B cell (primary cell): Measurements from ENCODE around the gene RASD1. TPM values are rescaled to one million over a fixed set of nuclear protein-coding genes. Genes with fewer than 3 reads are reported as not detected.

Experiments
- ATAC-seq: fragments of 200-7000 bp; cut with Tn5 transposase; one replicate; pipeline ENCODE4 v1.10.0; 2021; ENCODE audit warnings: low read depth, mild to moderate bottlenecking, moderate number of reproducible peaks, moderate library complexity
- CTCF ChIA-PET: fragments of 350-600 bp; sonication (Branson Sonifier 250); formaldehyde crosslinking; loops from one replicate; lab custom pipeline; 2021; ENCODE audit warnings: antibody characterized with exemption, inconsistent platforms; lab: Charles Lee
- POLR2A ChIA-PET: fragments of 350-600 bp; sonication (Branson Sonifier 250); formaldehyde crosslinking; loops from one replicate; lab custom pipeline; 2021; ENCODE audit warnings: antibody characterized with exemption; lab: Charles Lee
- DNase-seq: peaks from one replicate; pipeline ENCODE4 v3.0.0; 2013
- H2AFZ ChIP-seq: 2 replicates; pipeline ENCODE4 v1.6.1; 2012; ENCODE audit warnings: mild to moderate bottlenecking, low read depth, low read length; ENCODE audit not compliant: insufficient read depth, poor library complexity, severe bottlenecking
- H3K27ac ChIP-seq, 2 donors: 1 replicate in 1 of 2; 2 replicates in 1 of 2; pipeline ENCODE4 v1.5.1; 2012 to 2013; ENCODE audit warnings: low read length in 2 of 2, mild to moderate bottlenecking in 2 of 2, moderate library complexity in 1 of 2
- H3K27me3 ChIP-seq, 4 experiments: fragments of 200-600 bp in 1 of 4; sonication (generic) in 1 of 4; replicated peaks in 1 of 4; 1 replicate in 2 of 4; 2 replicates in 2 of 4; pipeline versions ENCODE4 v1.6.1 to v1.7.0; 2013 to 2016; ENCODE audit warnings: low read length in 3 of 4, mild to moderate bottlenecking in 2 of 4, mixed read lengths in 1 of 4, moderate library complexity in 1 of 4; ENCODE audit not compliant: insufficient read depth in 4 of 4, control insufficient read depth in 3 of 4; ENCODE audit errors: control extremely low read depth in 1 of 4
- H3K36me3 ChIP-seq, 2 experiments: replicated peaks in 1 of 2; 1 replicate in 1 of 2; 2 replicates in 1 of 2; pipeline versions ENCODE4 v1.6.1 to v1.7.1; 2013; ENCODE audit warnings: low read length in 1 of 2; ENCODE audit not compliant: insufficient read depth in 2 of 2, control insufficient read depth in 1 of 2; ENCODE audit errors: control extremely low read depth in 1 of 2, extremely low read depth in 1 of 2
- H3K4me1 ChIP-seq, 2 donors: fragments of 200-600 bp in 1 of 2; sonication (generic) in 1 of 2; 1 replicate in 1 of 2; 2 replicates in 1 of 2; pipeline versions ENCODE4 v1.5.1 to v1.6.1; 2013 to 2017; ENCODE audit warnings: low read length in 2 of 2; ENCODE audit not compliant: control insufficient read depth in 2 of 2, insufficient read depth in 2 of 2
- H3K4me2 ChIP-seq: replicated peaks from 2 replicates; pipeline ENCODE3; 2012; ENCODE audit warnings: mild to moderate bottlenecking, low read depth, low read length; ENCODE audit not compliant: poor library complexity, severe bottlenecking
- H3K4me3 ChIP-seq, 5 experiments: fragments of 200-600 bp in 1 of 5; sonication (generic) in 1 of 5; 1 replicate in 3 of 5; 2 replicates in 2 of 5; pipeline versions ENCODE4 v1.5.1 to v1.7.0; 2011 to 2016; ENCODE audit warnings: low read length in 4 of 5, mild to moderate bottlenecking in 4 of 5, low read depth in 2 of 5, control low read depth in 1 of 5, moderate library complexity in 1 of 5; ENCODE audit not compliant: insufficient read depth in 1 of 5; ENCODE audit errors: control extremely low read depth in 1 of 5, extremely low read depth in 1 of 5
- H3K79me2 ChIP-seq: fragments of 200-600 bp; sonication (generic); one replicate; pipeline ENCODE4 v1.6.0; 2016; ENCODE audit warnings: low read length; ENCODE audit not compliant: control insufficient read depth, insufficient read depth
- H3K9ac ChIP-seq: fragments of 200-600 bp; sonication (generic); 2 replicates; pipeline ENCODE4 v1.6.1; 2017; ENCODE audit warnings: mild to moderate bottlenecking, low read length, moderate library complexity
- H3K9me3 ChIP-seq, 3 donors: one replicate each; pipeline versions ENCODE4 v1.6.1 to v1.7.1; 2013; ENCODE audit warnings: low read length in 2 of 3; ENCODE audit not compliant: control insufficient read depth in 2 of 3, insufficient read depth in 1 of 3; ENCODE audit errors: control extremely low read depth in 1 of 3
- H4K20me1 ChIP-seq: 2 replicates; pipeline ENCODE4 v1.6.0; 2012; ENCODE audit warnings: mild to moderate bottlenecking, low read length; ENCODE audit not compliant: insufficient read depth, control insufficient read depth, poor library complexity, severe bottlenecking
- H3K27ac Mint-ChIP-seq: one replicate; pipeline ENCODE4 v1.8.0; 2021; ENCODE audit warnings: mixed read lengths
- H3K27me3 Mint-ChIP-seq: one replicate; pipeline ENCODE4 v1.8.0; 2021; ENCODE audit warnings: mixed read lengths
- H3K4me1 Mint-ChIP-seq: one replicate; pipeline ENCODE4 v1.8.0; 2021; ENCODE audit warnings: mixed read lengths
- H3K4me3 Mint-ChIP-seq: one replicate; pipeline ENCODE4 v1.8.0; 2021; ENCODE audit warnings: mixed read lengths
- H3K9me3 Mint-ChIP-seq: one replicate; pipeline ENCODE4 v1.8.0; 2022; ENCODE audit warnings: mixed read lengths; ENCODE audit not compliant: insufficient read depth
- EZH2 ChIP-seq: IDR thresholded peaks from 2 replicates; pipeline ENCODE4 v1.6.1; 2012; ENCODE audit warnings: borderline replicate concordance, low read depth, mild to moderate bottlenecking, moderate library complexity, low read length; ENCODE audit not compliant: insufficient read depth, poor library complexity, severe bottlenecking
- WGBS: methylation state at CpG from one replicate; pipeline ENCODE4 v1.1.5; 2013; ENCODE audit warnings: missing lambda C conversion rate; ENCODE audit not compliant: insufficient coverage; 5-methylcytosine and 5-hydroxymethylcytosine counted together
- intact Hi-C: fragments of 100-400 bp; cut with micrococcal nuclease; formaldehyde crosslinking; loops from one replicate; pipeline ENCODE4 v1.10.0; 2022
- polyA plus RNA-seq: library from polyadenylated mRNA; depleted of rRNA; stranded (reverse); fragments of >200 nt; gene quantifications from 2 replicates; pipeline ENCODE4 v1.2.3, GENCODE V29; 2012
- total RNA-seq, 2 donors: library from RNA; stranded (reverse); fragments of 120-200 nt in 1 of 2; gene quantifications; 1 replicate in 1 of 2; 2 replicates in 1 of 2; pipeline versions ENCODE4 v1.2.3 to v1.2.4, GENCODE V29; 2013 to 2022
- TF ChIP-seq, protein P1 (sequence below): fragments of 200-600 bp; IDR thresholded peaks from one replicate; pipeline ENCODE4 v1.8.0; 2022; ENCODE audit warnings: antibody characterized with exemption, mild to moderate bottlenecking

Gene RASD1
- total and polyA plus RNA-seq, 2 donors (not counting 1 experiment from before 2014, with no cell fraction given): 0.95 to 3.2 TPM

DNA sequence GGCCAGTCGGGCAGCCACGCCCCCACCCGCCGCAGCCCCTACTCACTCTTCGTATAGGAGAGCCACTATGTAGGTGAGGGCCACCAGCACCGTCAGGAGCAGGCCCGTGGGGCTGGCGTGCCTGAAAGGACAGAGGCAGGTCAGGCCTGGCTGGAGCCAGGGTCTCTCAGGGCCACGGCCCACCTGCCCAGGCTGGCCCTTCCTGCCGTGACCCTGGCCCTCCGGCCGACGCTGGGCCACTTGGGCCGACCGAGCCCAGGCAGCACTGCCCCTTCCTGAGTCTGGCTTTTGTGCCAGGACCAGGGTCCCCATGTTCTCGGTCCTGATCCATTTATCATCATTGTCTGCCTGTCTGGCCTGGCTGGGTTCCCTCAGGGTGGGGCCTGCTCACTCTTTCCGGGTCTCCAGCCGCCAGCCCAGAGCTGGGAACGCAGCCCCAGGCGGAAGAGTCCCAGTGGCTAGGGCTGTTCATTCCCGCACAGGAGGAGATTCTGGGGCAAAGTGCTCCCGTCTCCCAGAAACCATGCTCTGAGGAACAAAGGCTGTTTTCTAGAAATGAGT lies 10.1 kb upstream of the RASD1 start:
- Histone ChIP-seq H2AFZ (no peak overlapping the region), H3K4me1 (no peaks in the 10 kb centered on the region), H3K4me3 (no peak overlapping the region), H4K20me1 (no peaks in the 10 kb centered on the region), H3K27ac (no peak overlapping the region), H3K9ac (no peak overlapping the region), H3K9me3 (no peaks in the 10 kb centered on the region), H3K79me2 (no peaks in the 10 kb centered on the region), H3K4me2 (no peak overlapping the region), H3K36me3 (no peaks in the 10 kb centered on the region), H3K27me3 (no peaks in the 10 kb centered on the region)
- Mint-ChIP-seq H3K4me1 (no peaks in the 10 kb centered on the region), H3K4me3 (no peak overlapping the region), H3K27ac (no peak overlapping the region), H3K9me3 (no peaks in the 10 kb centered on the region), H3K27me3 (peaks cover 3% of the 10 kb centered on the region)
- ATAC-seq: no peak
- intact Hi-C loops: no loop called here
- DNase-seq: no peak
- TF ChIP-seq EZH2: no peak
- TF ChIP-seq, protein P1, sequence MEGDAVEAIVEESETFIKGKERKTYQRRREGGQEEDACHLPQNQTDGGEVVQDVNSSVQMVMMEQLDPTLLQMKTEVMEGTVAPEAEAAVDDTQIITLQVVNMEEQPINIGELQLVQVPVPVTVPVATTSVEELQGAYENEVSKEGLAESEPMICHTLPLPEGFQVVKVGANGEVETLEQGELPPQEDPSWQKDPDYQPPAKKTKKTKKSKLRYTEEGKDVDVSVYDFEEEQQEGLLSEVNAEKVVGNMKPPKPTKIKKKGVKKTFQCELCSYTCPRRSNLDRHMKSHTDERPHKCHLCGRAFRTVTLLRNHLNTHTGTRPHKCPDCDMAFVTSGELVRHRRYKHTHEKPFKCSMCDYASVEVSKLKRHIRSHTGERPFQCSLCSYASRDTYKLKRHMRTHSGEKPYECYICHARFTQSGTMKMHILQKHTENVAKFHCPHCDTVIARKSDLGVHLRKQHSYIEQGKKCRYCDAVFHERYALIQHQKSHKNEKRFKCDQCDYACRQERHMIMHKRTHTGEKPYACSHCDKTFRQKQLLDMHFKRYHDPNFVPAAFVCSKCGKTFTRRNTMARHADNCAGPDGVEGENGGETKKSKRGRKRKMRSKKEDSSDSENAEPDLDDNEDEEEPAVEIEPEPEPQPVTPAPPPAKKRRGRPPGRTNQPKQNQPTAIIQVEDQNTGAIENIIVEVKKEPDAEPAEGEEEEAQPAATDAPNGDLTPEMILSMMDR: no peak
- CTCF ChIA-PET: interaction anchor here (1.0 to 1.6 kb wide), 2 partner anchors 9 kb away, joined by 3 to 4 read pairs; no protein-coding TSS in a partner anchor
- POLR2A ChIA-PET: no interaction called here
- WGBS: 94% methylated on average over 22 of the region's 22 CpGs

DNA sequence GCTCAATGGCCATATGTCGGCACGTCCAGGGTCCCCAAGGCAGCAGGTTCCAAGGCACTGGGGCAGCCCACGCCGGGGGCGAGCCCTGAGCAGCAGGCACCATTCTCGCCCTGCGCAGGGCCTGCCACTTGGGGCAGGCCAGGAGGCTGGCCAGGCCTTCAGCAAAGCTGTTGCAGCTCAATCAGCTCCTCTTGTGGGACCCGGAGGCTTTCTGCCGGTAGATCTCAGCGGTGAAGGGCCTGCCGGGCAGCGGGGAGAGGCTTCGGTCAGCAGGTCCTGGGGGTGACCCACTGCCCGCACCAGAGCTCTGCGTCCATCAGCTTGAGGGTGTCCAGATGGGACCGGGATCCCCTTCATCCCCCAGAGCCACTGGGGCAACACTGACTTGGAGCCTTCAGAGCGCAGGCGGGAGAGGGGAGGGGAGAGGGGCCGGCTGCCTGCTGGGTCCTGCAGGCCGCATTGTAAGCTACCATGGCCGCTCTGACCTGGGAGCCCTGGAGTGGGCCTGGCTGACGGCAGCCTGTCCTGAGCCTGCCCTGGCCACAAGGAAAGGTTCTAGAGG lies 9.5 kb upstream of the RASD1 start:
- 96% methylated on average over 20 of the region's 22 CpGs for WGBS

More for the DNA sequence above, 9.5 kb upstream of the RASD1 start:
- no peaks in the 10 kb centered on the region for H3K79me2 ChIP-seq
- H4K20me1 ChIP-seq: no peaks in the 10 kb centered on the region
- no peaks in the 10 kb centered on the region for H3K4me1 Mint-ChIP-seq
- ChIA-PET CTCF (interaction anchor here (1.6 kb wide), 1 partner anchor 9 kb away, joined by 4 read pairs; no protein-coding TSS in a partner anchor), POLR2A (no interaction called here)
- H3K27ac ChIP-seq: no peak overlapping the region
- H3K27me3 ChIP-seq: no peaks in the 10 kb centered on the region
- TF ChIP-seq, protein P1: no peak
- TF ChIP-seq EZH2: no peak
- H3K9ac ChIP-seq: no peak overlapping the region
- no peaks in the 10 kb centered on the region for H3K36me3 ChIP-seq
- H3K27me3 Mint-ChIP-seq: peaks cover 6% of the 10 kb centered on the region
- H3K4me3 Mint-ChIP-seq: no peak overlapping the region
- H3K9me3 ChIP-seq: no peaks in the 10 kb centered on the region
- H3K9me3 Mint-ChIP-seq: no peaks in the 10 kb centered on the region
- ATAC-seq (no peak), DNase-seq (no peak)
- H2AFZ ChIP-seq: no peak overlapping the region
- H3K4me2 ChIP-seq: no peak overlapping the region
- intact Hi-C loops: no loop called here
- H3K4me3 ChIP-seq: no peak overlapping the region
- H3K4me1 ChIP-seq: no peaks in the 10 kb centered on the region
- no peak overlapping the region for H3K27ac Mint-ChIP-seq
